ENCODE results near the gene ZNF669.

The ZNF669 gene

GRCh38 chr1:247060771-247061170 lies 43.4 kb downstream of the ZNF669 start:
- DNase-seq, result no peak

DNA sequence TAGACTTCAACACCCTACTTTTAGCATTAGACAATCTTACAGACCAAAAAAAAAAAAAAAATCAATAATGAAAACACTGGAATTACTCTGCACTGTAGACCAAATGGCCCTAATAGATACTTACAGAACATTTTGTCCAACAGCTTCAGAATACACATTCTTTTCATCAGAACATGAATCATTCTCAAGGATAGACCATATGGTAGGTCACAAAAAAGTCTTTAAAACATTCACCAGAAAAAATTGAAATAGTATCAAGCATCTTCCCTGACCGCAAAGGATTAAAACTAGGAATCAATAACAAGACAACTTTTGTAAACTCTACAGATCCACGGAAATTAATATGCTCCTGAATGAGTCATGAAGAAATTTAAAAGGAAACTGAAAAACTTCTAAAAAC lies 48.1 kb downstream of the ZNF669 start:
- DNase-seq, result no peak

GRCh38 chr1:247054992-247055415 lies 49.2 kb downstream of the ZNF669 start:
- DNase-seq, result no peak
